HG03520 (cell line): Measurements from ENCODE around the gene CYP24A1.

Experiments used
- ATAC-seq: cut with Tn5 transposase; IDR thresholded peaks from one replicate; pipeline ENCODE4 v1.9.1; 2021; ENCODE audit warnings: mild to moderate bottlenecking, moderate library complexity; ENCODE audit not compliant: unreplicated experiment

Gene CYP24A1

GRCh38 chr20:54158226-54158625, 15.6 kb downstream of the CYP24A1 start:
- no peak for ATAC-seq

- no peak for ATAC-seq
These were observed 16.6 kb downstream of the CYP24A1 start for GRCh38 chr20:54156981-54157835.

GRCh38 chr20:54156522-54156921, 17.3 kb downstream of the CYP24A1 start:
- no peak for ATAC-seq

DNA sequence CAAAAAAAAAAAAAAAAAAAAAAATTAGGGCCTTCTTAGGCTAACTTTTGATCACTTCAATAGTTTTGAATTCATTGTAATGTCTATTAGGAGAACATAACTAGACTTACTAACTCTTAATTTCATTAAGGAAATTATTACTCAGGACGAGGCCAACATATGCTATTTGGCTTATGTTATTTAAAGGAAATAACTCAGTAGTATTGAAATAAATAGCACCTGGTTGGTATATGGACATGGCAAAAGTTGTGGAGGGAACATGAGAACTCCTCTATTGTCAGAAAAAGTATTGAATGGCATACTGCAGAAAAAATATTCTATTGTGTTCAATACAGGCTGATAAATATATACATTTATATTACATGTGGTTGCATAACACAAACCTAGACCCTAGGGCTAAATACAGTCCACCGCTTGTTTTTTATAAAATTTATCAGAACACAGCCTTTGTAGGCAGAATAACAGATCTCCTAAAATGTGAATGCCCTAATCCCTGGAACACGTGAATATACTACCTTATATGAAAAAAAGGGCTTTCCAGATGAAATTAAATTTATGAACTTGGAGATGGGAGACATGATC, 18.0 kb downstream of the CYP24A1 start:
- no peak for ATAC-seq

DNA sequence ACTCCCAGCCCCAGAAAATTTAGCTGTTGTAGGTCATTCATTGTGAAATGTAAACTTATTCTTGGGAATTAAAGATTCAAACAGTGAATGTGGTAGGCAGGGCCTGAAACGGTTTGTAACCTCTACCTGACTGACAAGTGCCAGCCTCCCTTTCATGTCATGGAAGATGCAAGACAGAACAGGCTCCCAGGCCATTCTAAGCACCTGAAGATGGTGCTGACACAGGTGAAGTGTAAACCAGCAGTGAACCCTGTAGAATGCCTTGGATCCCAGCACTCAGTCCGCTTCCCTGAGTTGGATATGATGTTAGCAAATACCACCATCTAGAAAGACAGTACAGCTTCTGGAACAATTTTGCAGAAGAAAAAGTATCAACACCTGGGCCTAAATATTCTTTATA, 19.3 kb downstream of the CYP24A1 start:
- ATAC-seq: no peak

DNA sequence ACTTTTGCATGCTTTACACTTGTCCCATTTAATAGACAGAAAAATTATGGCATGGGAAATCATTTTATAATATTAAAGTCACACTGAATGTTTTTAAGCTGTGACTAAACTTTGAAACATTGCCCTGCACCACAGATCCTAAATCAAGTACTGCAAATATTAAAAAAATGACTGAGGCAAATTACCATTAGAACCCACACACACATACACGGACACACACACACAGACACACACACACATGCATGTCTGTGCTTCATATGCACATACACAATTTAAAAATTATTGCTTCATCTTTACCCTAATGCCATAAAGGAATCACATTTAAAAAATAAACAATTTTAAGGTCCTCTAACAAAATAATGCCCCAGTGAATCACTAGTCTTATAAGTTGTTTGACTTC, 19.9 kb downstream of the CYP24A1 start:
- no peak for ATAC-seq

- no peak for ATAC-seq
These were observed 20.8 kb downstream of the CYP24A1 start for GRCh38 chr20:54153041-54153327.

DNA sequence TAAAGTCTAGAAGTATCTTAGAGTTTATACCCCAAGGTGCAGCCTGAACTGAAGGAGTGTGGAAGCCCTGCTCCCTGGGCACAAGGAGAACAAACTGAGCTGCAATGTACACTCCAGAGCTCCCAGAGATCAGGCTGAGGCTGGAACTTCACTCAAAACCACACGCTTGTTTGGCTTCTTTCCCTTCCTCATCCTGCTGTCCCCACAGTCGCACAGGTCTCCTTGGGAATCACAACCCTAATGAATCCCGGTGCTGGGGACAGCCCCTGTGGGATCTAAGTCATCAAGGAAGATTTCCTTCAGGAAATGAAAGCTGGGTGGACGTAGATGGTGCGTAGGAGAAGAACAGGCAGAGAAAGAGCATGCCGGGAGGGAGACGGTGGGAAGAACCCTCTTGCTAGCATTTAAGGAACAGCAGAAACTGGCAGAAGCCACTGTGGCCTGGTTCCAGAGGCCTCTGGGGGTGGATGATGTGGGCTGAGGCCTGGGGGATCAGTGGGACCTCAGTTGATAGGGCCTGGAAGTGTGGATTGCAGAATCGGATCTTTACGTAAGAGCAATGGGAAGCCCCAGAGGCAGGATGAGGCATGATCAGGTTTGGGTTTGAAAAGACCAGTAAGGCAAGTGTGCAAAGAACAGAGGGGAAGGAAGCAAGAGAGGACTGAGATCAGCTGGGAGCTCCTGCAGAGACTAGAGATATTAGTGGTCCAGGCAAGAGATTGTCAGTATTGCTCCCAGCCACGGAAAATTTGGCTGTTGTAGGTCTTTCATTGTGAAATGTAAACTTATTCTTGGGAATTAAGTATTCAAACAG, 21.4 kb downstream of the CYP24A1 start:
- ATAC-seq: no peak

DNA sequence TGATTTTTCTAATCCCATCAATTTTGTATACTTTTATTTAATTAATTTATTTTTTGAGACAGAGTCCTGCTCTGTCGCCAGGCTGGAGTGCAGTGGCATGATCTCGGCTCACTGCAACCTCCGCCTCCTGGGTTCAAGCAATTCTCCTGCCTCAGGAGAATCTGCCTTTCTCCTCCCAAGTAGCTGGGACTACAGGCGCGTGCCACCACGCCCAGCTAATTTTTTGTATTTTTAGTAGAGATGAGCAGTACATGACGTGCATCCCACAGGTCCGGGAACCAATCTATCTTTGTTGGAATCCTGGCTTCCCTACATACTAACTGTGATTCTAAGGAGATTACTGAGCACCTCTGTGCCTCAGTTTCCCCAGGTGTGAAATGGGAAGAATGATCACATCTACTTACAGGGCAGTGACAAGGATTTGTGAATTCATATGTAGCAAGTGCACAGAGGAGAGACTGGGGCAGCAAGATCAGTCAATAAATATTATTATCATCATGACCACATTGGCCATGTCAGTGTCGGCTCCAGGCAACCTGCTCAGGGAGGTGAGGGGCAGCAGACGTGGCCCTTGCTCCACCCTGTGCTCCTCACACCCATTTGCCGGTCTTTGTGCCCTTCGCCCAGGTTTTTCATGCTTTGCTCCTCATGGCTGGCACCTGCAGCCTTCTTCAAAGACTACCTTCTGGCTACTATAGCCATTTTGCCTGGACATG, 22.1 kb downstream of the CYP24A1 start:
- ATAC-seq: no peak

DNA sequence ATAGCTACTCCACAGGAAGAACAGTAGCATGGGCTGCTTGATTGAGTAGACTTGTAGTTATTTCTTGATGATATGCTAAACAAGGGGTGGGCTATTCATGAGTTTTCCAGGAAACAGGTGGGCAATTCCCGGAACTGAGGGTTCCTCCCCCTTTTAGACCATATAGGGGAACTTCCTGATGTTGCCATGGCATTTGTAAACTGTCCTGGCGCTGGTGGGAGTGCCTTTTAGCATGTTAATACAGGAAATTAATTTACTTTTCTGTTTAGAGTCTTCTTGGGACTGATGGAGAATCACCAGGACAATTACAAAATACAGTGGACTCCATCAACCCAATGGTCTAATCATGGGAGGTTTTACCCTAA, 22.7 kb downstream of the CYP24A1 start:
- no peak for ATAC-seq

DNA sequence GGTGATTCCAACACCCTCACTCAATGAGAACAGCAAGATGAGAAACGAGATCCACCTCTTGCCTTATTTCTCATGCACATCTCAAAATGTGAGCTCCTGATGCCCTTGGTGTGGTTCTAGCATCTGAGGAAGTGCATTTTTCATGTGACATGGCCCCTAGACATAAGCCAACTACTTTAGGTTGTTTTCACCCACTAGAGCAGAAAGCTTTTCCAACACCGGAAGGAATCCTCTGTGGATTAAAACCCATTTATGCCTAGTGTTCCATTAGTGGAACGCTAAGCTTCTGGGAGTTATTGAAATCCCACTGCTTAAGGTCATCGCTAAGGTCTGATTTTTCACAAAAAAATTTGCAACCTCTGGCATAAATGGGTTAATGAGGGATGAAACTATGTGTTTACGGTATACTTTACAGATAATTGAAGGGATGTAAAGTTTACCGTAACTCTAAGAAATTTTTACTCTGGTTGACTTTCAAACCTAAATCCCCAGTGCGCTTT, 24.0 kb downstream of the CYP24A1 start:
- ATAC-seq: no peak

- ATAC-seq: no peak
These were observed 24.6 kb downstream of the CYP24A1 start for GRCh38 chr20:54148947-54149764.

- ATAC-seq: no peak
These were observed 27.1 kb downstream of the CYP24A1 start for GRCh38 chr20:54146672-54147071.

- no peak for ATAC-seq
These were observed 28.9 kb downstream of the CYP24A1 start for GRCh38 chr20:54144847-54145414.

DNA sequence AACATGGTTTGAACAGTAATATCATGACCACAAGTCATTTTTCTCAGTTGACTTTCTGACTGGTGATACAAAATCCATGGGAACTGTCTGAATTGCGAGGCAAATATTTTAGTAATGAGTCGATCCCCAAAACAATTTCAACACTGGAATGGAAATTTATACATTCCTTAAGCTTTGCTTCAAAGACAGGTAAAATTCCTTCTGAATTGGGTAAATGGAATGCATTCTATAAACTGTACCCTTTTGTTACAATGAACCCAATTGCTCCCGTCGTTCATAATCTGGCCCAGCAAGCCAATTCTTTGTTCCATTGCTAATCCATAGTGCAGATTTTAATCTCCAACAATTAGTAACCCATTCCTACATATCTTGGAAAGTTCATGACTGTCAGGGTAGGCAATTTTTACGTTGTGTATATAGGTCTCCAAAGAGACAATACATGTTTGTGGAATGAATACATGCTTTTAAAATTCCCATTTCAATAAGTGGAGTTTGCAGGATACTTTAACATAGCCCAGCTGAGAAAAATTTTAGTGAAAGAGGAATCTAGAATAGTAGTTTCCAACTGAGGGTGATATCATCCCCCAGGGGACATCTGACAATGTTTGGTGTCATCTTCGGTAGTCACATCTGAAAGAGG, 32.7 kb downstream of the CYP24A1 start:
- ATAC-seq: no peak

DNA sequence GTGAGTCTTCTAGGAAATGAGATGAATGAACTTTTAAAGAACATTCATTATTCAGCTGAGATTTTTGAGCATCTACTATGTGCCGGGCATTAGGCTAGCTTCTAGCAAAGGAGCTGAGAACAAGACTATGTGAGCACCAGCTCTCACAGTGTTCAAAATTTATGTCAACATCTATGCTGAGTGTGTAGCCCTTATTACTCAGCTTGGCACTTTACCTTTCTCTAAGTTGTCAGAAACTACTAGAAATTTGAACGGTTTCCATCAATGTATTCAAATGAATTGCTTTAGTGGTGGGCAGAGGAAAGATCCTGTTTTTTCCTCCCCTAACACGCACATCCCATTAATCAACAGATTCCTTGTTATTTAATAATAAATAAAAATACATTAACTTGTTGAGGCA, 33.3 kb downstream of the CYP24A1 start:
- ATAC-seq: no peak

DNA sequence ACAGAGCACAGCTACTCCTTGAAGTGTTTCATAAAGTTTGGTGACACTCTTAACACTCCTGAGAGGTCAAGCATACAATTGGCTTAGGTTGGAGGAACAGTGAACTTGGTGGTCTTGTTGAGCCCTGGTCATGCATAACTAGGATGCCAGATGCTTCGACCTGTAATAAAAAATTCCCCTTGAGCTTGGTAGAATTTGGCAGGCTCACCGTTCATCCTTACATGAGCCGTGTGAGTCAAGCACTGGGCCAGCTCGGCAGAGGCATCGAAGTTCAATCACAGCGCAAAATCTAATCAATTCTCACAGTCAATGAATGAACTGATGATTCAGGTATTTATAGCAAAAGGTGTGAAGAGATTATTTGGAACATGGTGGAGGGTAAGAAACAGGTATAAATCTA, 33.7 kb downstream of the CYP24A1 start:
- no peak for ATAC-seq

GRCh38 chr20:54139188-54139587, 34.6 kb downstream of the CYP24A1 start:
- no peak for ATAC-seq

DNA sequence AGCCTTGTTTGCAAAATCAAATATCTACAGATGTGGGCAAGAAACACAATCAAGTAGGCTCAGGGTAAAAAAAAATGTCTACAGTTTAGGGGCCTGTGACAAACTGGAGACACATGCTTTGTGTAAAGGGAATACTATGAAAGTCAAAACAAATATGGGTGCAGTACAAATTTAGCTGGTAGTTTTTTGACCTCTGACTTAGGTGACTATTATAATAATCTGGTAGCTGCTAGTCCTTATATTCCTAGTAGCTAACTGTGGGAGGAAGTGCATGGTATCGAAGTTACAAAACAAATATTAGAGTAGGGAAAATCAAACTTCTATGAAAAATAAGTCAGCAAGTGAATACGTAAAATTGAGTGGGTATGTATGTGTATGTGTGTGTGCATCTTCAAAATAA, 35.4 kb downstream of the CYP24A1 start:
- no peak for ATAC-seq

GRCh38 chr20:54137115-54137514, 36.7 kb downstream of the CYP24A1 start:
- no peak for ATAC-seq
